Cardiac ventricle fibroblast (primary cell): ENCODE results near the gene OR1A1. TPM values are rescaled to one million over a fixed set of nuclear protein-coding genes. Genes with fewer than 3 reads are reported as not detected.

Experiments used
- total RNA-seq: library from RNA; depleted of rRNA; stranded (reverse); fragments of >200 nt; gene quantifications from 2 replicates; pipeline ENCODE4 v1.2.3, GENCODE V29; 2015

The OR1A1 gene
- not detected in 2 replicates for total RNA-seq

DNA sequence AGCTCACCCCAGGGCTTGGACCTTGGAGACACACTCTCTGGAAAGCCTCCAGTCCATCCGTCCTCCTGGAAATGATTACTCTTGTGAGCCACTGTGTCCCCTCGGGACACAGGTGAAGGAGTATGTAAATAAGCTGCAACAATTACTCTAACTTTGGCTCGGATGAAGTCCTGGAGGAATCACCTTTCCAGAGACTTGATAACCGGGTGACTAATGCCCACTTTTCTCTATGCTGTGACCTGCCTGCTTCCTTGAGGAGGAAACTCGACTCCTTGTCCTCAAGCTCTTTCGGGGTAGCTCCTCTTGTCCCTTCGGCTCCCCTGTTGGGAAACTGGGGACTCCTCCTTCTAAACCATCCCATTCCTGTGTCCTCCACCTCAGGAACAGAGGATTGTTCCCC is at the start of gene OR1A1:
OR1A1 (plus strand) TSS at position 301 of the 400 bp plus-strand sequence. CDS start 7,954 bp downstream, outside the sequence.

DNA sequence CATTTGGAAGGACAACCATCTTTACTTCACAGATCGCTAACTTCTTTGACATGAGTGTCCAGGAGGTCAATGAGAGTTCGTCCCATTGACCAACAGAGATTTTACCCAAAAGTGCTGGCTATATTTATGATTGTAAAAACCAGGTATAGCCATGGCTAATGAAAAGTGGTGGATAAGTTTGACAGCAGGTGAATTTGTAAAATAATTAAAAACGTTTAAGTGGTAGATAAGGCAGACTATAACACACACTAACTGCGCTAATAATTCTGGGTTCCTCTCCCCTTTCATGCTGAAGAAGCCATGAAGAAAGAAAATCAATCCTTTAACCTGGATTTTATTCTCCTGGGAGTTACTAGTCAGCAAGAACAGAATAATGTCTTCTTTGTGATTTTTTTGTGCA is 10.2 kb upstream of the OR1A1 start, which contains the start of gene OR1A2:
OR1A2 (plus strand) TSS at position 301 of the 400 bp plus-strand sequence; CDS start at position 301, 0 bp downstream.

Other genes starting within 250 kb of the OR1A1 start
- gene OR1D5, start 144.1 kb upstream of the OR1A1 start, total RNA-seq = not detected in 2 replicates
- not detected in 2 replicates for gene OR1D2, start 103.2 kb upstream of the OR1A1 start, total RNA-seq
- gene OR1G1, start 80.1 kb upstream of the OR1A1 start, total RNA-seq = not detected in 2 replicates
- not detected in 2 replicates for gene OR1A2, start 10.1 kb upstream of the OR1A1 start, total RNA-seq
- gene OR3A1, start 90.7 kb downstream of the OR1A1 start, total RNA-seq = not detected in 2 replicates
- gene OR3A2, start 178.6 kb downstream of the OR1A1 start, total RNA-seq = not detected in 2 replicates
- gene OR1E1, start 190.7 kb downstream of the OR1A1 start, total RNA-seq = not detected in 2 replicates
- gene OR3A3, start 203.7 kb downstream of the OR1A1 start, total RNA-seq = not detected in 2 replicates
- gene OR1E2, start 226.2 kb downstream of the OR1A1 start, total RNA-seq = not detected in 2 replicates